ENCODE data around the gene HAO2.
"Not testable (repeated sequence)": the region's sequence is repeated elsewhere in the genome, so short reads cannot be mapped to it uniquely, and the experiment has no call there.

HAO2 gene

DNA sequence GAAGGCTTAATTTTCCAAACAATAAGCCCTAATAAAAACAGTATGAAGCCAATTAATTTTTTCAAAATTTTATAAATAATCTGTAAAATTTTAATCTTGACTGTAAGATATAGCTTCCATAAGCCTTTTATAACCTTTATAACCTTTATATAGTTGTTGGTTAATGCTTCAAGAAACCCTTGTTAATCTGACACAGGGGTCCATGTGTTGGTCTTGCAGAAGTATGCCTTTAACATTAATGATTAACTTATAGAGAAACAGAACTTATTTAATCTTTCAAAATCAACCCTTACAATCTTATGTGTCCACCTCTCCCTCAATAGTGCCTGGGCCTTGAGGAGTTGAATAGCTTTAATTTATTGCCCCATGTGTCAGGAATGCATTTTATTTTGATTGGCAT is 23.2 kb upstream of the HAO2 start:
- no peak for DNase-seq (ENCODE audit: low read depth)

DNA sequence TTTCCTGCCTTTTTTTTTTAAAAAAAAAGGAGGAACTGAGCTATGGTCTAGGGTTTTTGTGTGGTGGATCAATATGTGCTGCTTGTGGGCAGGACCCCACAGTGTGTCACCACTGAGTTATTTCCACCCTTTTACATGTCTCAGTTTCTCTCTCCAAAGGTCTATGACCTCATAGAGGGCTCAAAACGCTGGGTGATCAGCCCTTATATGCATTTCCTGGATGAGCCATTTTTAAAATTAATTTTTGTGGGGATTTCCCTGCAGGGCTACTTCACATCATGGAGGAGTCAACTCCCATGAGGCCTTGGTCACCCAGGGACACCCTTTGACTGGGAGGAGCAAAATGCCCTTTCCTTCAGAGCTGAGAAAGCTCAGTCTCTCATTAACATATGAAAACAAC is 20.7 kb upstream of the HAO2 start:
- no peak for DNase-seq (ENCODE audit: low read depth)

DNA sequence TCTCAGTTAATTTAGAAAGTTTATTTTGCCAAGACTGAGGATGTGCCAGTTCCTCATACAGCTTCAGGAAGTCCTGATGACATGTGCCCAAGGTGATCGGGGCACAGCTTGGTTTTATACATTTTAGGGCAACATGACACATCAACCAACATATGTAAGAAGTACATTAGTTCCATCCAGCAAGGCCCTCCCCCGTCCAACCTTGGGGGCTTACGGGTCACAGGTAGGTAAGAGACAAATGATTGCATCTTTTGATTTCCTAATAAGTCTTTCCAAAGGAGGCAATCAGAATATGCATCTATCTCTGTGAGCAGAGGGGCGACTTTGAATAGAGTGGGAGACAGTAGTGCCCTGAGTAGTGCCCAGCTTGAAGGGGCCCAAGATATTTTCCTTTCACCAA is 19.6 kb upstream of the HAO2 start:
- DNase-seq (ENCODE audit: low read depth) = no peak

DNA sequence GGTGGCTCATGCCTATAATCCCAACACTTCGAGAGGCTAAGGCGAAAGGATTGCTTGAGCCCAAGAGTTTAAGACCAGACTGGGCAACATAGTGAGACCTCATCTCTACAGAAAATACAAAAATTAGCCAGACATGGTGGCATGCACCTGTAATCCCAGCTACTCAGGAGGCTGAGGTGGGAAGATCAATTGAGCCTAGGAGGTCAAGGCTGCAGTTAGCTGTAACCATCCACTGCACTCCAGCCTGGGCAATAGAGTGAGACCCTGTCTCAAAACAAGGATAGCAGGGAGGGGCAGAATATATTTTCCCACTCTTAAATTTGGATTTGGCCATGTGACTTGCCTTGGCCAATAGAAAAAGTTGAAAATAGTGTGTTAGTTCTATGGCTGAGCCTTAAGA is 17.7 kb upstream of the HAO2 start:
- DNase-seq (ENCODE audit: low read depth) = not testable (repeated sequence)

DNA sequence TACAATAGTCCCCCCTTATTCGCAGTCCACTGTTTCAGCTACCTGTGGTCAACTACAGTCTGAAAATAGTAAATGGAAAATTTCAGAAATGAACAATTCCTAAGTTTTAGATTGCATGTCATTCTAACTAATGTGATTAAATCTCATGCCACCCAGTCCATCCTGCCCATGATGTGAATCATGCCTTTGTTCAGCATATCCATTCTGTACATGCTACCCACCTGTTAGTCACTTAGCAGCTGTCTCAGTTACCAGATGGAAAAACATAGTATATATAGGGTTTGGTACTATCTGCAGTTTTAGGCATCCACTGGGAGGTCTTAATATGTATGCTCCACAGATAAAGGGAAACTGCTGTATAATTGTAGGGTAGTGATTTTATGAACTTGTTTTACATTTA is 16.6 kb upstream of the HAO2 start:
- DNase-seq (ENCODE audit: low read depth) = no peak

DNA sequence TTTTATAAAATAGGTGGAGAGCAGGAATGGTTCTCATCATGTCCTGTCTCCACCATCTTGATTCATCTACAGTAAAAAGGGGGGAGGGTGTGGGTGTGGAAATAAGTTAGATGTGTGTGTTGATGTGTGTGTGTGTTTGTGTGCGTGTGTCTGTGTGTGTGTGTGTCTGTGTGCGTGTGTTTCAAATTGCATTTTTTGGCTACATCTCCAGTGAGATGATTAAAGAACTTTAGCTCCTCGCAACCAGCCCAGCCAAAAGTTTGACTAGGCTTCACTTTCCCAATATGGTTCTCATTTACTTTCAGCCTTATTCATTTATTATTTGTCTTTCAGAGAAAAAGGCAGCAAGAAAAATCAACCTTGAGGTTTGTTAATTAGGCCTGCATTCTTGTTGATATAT is 14.7 kb upstream of the HAO2 start:
- DNase-seq (ENCODE audit: low read depth) = no peak

DNA sequence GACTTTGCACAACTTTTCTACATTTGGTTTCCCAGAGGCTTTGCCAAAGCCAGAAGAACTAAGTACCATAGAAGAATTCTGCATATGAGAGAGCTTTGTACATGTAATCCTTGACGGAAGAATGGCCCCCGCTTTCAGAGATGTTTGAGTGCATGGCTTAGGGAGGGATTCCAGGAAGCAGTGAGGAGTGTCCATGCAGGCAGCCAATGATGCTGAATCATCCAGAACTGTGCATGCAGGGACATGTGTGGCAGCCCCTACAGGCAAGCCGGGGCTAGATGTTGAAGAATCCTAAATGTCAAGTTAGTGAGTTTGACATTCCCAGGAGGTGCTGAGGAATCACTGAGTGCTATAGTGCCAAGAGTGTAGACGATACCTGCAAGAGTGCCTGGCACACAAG is 9.9 kb upstream of the HAO2 start:
- no peak for DNase-seq (ENCODE audit: low read depth)

DNA sequence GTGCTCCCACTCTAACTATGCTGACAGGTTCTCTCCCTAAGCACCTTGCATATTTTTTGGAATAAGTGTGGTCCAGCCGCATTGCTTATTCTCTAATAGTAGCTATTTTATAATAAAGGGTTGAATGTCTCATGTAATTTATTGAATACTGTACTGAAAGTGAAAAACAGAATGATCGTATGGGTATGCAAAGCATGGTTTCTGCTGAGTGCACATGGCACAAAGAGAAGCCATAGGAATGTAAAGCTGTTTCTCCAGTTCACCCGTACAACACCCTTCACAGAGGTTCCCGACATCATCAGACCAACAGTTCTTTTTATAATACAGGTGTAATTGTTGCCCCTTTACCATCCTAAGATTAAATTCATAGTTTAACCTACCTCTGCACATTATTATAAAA is 8.9 kb upstream of the HAO2 start:
- no peak for DNase-seq (ENCODE audit: low read depth)

DNA sequence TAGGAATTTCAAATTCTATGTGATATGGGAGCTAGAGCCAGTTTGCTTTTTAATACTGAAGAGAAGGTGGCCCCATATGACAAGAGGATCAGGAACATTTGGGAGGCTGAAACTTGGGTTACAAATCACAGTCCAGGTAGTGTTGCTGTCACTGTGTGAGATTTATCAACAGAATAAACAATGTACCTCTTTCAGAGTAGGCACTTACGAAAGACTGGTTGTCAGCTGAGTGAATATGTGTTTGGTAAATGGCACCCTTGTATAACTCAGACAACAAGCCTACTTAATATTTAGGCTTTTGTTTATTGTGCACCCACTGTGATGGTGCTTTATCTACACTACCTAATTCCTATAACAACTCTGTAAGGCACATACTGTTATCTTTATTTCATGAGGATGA is 7.4 kb upstream of the HAO2 start:
- DNase-seq (ENCODE audit: low read depth) = no peak

DNA sequence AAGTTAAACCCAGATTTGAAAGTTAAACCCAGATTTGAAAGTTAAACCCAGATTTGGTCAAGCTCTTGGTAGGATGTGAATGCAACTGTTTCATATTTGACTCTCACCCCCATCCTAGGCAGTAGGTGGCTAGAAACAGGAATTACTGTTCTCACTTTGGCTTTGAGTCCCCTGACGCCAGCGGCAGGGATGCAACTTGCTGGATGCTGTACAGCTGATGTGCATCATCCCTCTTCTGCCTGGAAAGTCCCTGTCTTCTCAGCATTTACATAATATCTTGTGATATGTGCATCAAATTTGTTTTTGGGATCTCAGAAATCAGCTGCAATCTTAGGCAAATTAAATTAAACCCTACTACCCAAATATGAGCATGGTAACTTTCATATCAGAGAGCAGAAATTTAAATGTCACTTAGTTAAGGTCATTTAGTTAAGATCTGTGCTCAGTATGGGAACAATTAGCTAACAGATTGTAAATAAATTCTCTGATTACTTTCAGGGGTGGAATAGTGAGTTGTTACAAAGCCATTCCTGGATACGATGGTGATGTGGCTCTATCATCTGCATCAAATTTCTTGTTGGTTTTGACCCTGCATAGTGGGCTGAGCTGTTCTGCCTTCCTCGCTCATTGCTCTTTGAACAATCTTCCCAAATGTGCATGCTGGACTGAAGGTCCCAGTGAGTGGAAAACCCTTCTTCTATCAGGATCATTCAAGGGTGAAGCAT is 6.8 kb upstream of the HAO2 start:
- DNase-seq (ENCODE audit: low read depth) = no peak

DNA sequence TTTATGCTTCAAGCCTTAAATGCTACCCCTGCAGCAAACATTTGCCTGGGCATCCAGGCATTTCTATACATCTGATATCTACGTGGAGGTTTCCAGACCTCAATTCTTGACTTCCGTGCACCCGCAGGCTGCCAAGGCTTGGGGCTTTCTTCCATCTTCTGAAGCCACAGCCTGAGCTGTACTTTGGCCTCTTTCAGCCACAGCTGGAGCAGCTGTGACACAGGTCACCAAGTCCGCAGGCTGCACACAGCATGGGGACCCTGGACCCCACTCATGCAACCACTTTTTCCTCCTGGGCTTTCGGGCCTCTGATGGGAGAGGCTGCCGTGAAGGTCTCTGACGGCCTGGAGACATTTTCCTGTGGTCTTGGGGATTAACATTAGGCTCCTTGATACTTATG is 5.4 kb upstream of the HAO2 start:
- DNase-seq (ENCODE audit: low read depth) = no peak

DNA sequence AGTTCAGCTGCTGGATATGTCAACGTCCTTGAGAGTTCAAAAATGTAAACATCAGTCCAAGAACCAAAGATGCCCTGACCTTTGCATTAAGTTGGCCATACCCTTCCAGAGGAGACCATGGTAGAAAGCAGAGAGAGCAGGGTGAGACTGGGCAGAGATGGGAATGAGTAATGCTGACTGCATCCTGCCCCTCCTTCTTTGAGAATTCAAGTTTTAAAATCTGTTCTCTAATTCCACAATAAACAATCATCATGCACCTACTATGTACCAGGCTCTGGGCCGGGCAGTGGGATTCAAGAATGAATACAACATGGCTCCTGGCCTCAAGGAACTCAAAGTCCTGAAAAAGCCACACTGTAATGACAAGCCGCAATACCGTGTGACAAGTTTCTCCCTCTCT is 3.9 kb upstream of the HAO2 start:
- no peak for DNase-seq (ENCODE audit: low read depth)

DNA sequence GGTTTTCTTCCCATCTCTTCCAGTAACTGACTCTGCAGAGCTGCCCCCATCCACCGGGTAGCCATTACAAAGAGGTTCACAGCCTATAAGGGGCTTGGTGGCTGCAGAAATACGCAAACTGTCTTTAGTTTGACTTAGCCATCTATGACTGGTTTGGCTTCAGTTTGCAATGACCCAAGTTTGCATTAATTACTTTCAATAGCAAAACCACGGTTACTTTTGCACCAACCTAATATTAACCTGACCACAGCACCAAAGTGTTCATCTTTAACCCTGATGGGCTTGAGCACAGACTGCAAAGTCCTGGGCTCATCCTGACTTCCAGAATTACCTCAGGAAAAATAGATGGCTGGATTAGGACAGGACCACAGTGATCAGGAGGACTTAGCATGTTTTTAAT is 2.2 kb upstream of the HAO2 start:
- no peak for DNase-seq (ENCODE audit: low read depth)

DNA sequence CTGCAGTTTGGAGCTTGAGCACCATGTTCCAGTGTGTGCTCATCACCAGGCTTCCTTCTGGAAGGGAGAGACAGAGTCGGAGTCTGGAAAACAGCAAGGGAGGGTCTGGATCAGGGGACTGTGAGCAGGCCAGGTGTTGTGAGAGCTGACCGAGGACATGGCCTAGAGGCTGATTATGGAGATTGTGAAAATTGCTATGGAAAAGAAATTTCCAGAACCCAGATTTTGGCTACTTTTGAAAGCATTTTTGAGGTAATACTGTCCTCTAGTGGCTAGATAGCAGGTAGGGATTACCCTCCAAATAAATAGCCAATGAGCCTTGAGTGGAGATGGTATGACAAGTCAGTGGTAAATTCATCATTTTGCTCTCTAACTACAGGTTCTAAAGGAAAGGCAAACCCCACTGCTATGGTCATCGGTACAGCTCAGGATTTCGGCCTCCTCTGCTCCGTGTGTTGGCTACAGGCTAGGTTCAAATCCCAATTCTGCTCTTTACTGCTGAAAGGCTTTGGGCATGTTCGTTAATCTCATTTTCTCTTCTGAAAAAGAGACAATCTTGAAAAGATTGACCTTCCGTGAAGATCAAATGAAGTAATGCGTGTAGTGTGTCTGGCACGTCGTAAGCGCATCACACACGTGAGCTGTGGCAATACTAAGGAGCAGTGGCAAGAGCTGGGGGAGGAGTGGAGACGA is 1.0 kb upstream of the HAO2 start:
- peak; percentile 25 for DNase-seq (ENCODE audit: low read depth)

DNA sequence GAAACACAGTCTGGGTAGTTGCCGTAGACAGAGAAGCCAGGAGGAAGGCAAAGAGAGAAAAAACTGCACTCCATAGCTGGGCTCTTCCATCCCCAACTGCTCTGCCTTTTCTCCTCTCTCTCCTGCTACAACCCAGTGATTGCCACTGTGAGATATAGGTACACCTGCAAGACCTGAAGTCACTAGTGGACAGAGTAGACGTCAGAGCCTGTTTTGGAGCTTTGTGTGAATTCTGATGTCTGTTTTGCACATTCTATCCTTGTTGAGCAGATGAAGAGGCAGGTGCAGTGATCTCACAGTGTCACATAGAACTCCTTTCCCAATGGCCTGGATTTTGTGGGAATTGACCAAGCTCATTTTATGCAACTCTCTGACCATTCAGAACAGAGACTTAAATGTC is 2.2 kb downstream of the HAO2 start:
- DNase-seq (ENCODE audit: low read depth) = no peak

DNA sequence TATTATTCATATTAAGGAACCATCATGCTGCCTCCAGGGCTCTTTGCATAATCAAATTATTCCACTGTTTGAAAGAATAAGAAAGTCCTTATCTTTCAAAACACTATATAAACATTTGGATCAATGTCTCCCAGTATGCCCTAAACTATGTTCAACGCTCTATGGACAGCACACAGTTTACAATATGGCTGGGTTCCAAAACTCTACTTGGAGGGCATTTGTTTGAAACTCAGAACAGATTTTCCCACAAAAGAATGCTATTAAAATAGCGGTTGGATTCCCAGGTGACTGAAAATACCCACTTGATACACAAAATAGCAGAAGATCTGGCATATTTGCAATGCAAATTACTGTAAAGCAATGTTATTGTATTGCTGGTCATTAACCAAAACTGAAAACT is 3.2 kb downstream of the HAO2 start:
- no peak for DNase-seq (ENCODE audit: low read depth)

DNA sequence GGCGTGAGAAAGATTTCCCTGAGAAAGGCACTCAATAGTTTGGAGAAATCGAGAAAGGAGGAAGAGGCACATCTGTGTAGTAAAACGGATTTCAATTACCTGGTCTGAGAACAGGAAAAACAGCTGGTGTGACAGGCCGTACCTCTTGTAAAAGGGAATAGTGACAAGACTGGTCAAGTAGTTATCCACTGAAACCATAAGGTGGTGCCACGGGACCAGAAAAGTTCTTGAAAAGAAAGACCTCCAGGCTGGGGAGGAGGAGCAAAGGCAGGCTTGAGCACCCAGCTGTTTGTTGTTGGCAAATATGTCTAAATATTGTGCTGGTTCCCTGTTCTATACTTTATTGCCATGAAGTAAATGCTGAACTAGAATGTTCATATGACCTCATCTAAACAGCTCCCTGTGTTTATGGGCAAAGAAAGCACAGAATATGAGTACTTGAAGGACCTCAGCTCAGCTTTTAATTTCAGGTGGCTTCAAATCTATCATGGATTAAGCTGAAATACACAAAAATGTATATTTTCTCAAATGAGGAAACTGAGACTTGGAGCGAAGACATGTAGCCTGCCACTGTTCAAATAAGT is 4.0 kb downstream of the HAO2 start:
- DNase-seq (ENCODE audit: low read depth) = no peak

DNA sequence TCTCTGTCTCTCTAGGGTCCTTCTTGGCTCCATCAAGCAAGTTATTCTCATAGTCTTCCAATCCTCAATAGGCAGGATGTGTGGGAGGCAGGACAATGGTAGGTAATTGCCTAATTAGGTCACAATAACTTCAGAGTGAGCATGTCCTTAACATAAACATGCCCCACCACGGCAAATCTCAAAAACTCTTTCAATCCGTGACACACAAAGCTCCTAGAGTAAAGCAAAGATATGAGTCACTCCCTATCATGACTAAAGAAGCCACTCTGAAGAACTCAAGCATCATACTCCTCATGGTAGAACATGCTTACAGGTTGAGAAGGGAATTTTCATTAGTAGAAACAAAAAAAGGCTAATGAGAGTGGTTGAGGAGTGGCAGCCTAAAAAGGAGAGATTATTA is 4.9 kb downstream of the HAO2 start:
- no peak for DNase-seq (ENCODE audit: low read depth)

DNA sequence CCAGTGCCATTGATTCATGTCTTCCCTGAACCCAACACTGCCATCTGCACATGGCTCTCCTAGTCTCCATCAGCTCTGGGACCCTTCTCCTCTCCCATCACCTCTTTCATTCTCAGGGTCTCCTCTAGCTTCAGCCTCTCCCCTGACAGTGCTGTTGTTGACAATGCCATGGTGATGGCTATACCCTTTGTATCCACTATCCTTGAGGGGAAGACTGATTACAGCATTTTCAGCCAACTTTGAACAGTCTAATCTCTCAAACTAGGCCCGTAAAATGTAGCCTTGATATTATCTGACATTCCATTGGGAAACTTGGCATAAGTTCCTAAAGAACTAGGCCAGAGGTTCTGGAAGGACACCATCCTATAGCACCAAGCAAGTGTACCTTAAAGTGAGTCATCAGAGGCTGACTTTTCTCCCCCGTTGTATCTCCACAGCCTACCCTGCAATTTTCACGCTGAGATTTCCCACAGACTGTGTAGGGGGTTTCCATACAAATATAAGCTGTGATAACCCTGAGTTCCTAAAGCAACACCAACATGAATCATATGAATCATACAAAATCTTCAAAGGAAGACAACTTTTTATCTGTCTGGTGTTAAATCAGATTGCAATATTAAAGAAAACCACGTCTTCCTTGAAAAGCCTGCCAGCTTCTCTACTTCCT is 5.8 kb downstream of the HAO2 start:
- no peak for DNase-seq (ENCODE audit: low read depth)

DNA sequence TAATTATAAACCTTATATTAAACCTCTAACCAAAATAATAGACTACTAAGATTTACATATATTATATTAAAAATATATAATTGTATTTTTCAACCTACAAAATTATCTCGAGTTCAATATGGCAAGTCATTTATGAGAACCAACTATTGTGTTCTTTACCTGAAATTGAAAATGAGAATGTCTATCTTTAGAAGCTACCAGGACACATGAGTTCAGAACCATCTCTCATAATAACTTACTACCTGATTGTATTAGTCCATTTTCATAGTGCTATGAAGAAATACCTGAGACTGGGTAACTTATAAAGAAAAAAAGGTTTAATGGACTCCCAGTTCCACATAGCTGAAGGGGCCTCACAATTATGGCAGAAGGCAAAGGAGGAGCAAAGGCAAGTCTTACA is 6.8 kb downstream of the HAO2 start:
- DNase-seq (ENCODE audit: low read depth) = no peak

DNA sequence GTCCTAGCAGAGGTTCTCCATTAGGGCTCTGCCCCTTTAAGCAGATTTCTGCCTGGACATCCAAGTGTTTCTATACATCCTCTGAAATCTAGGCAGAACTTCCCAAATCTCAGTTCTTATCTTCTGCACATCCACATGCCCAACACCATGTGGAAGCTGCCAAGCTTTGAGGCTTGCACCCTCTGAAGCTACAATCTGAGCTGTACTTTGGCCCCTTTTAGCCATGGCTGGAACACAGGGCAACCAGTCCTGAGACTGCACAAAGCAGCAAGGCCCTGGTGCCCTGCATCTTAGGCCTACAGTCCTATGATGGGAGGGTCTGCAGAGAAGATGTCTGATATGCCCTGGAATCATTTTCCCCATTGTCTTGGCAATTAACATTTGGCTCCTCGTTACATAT is 8.0 kb downstream of the HAO2 start:
- DNase-seq (ENCODE audit: low read depth) = no peak

DNA sequence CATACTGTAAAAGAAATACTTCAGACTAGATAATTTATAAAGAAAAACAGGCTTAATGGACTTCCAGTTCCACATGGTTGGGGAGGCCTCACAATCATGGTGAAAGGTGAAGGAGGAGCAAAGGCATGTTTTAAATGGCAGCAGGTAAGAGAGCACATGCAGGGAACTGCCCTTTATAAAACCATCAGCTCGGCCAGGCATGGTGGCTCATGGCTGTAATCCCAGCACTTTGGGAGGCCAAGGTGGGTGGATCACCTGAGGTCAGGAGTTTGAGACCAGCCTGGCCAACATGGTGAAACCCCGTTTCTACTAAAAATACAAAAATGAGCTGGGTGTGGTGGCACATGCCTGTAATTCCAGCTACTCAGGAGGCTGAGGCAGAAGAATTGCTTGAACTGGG is 9.0 kb downstream of the HAO2 start:
- DNase-seq (ENCODE audit: low read depth) = not testable (repeated sequence)

DNA sequence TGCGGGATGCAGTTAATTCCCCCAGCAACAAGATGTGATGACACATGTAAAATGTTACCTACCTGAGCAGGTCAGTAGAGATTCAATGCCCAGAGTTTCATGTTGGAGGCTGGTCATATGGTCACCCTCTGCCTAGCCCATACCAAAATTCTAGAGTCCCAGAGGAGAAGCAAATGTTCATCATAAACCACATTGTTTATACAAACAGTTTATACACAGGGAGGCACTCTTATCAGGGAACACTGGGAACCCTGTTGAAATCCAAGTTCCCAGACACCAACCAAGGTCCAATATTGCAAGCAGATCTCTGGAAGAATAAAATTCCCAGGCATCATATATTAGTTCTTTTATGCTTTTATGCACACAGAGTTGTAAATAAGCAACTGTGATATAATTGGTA is 10.5 kb downstream of the HAO2 start:
- DNase-seq (ENCODE audit: low read depth) = no peak

Data from GM04504 (cell line).